Stimulated activated CD4-positive, alpha-beta T cell treated with anti-CD3 and anti-CD28 coated beads, Interleukin-15, amount 100 ng/mL, for 24 hours (primary cell): ENCODE results near the gene HOXD3.

ENCODE experiments used
- DNase-seq: peaks from one replicate; pipeline ENCODE4 v3.0.0-alpha.2; 2020

Gene HOXD3

GRCh38 chr2:176135035-176135440 is 22.1 kb upstream of the HOXD3 start:
- no peak for DNase-seq

- no peak for DNase-seq
Measured at GRCh38 chr2:176136374-176137251, 20.5 kb upstream of the HOXD3 start.

- no peak for DNase-seq
Measured at GRCh38 chr2:176137252-176137580, 19.9 kb upstream of the HOXD3 start.

- no peak for DNase-seq
Measured at GRCh38 chr2:176137906-176138305, 19.2 kb upstream of the HOXD3 start.

- DNase-seq = no peak
Measured at GRCh38 chr2:176138526-176138922, 18.6 kb upstream of the HOXD3 start.

GRCh38 chr2:176138923-176139660 is 18.0 kb upstream of the HOXD3 start:
- no peak for DNase-seq

- DNase-seq = no peak
Measured at GRCh38 chr2:176139661-176140512, 17.2 kb upstream of the HOXD3 start.

- DNase-seq = peak; percentile 78
Measured at GRCh38 chr2:176140513-176141317, 16.4 kb upstream of the HOXD3 start.

GRCh38 chr2:176142281-176142680 is 14.8 kb upstream of the HOXD3 start:
- no peak for DNase-seq

GRCh38 chr2:176145085-176145969 is 11.8 kb upstream of the HOXD3 start:
- DNase-seq = no peak

- no peak for DNase-seq
Measured at GRCh38 chr2:176146101-176146500, 11.0 kb upstream of the HOXD3 start.

GRCh38 chr2:176146645-176147044 is 10.5 kb upstream of the HOXD3 start:
- no peak for DNase-seq

GRCh38 chr2:176147210-176147799 is 9.8 kb upstream of the HOXD3 start:
- no peak for DNase-seq

- DNase-seq = no peak
Measured at GRCh38 chr2:176147800-176148496, 9.2 kb upstream of the HOXD3 start.

GRCh38 chr2:176148751-176149421 is 8.2 kb upstream of the HOXD3 start:
- DNase-seq = no peak

GRCh38 chr2:176149481-176149938 is 7.6 kb upstream of the HOXD3 start:
- no peak for DNase-seq

GRCh38 chr2:176149939-176150583 is 7.0 kb upstream of the HOXD3 start:
- no peak for DNase-seq

GRCh38 chr2:176150584-176151441 is 6.3 kb upstream of the HOXD3 start:
- no peak for DNase-seq
